Measurements from ENCODE around the gene PRRC2A.
"Not testable (repeated sequence)": the region's sequence is repeated elsewhere in the genome, so short reads cannot be mapped to it uniquely, and the experiment has no call there.

The PRRC2A gene

DNA sequence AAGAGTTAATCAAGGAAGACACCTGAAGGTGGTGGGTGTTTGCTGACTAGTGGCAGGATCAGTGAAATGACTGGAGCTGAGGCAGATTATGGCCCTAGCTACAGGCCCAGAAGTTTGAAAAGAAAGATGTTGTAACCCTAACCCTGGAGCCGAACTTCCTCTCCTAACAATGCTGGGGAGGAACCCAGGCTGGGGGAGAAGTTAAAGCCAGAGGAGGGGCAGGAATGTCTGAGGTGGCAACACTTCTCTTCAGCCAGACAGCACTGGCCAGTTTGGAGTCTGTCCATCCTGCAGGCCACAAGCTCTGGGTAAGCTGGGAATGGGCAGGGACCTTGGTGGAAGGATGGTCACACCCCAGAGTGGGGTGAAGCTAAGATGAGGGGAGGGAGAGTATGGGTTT lies 34.5 kb upstream of the PRRC2A start, which contains the start of gene LST1:
LST1 (plus strand) TSS at position 270 of the 400 bp plus-strand sequence. CDS start 1,023 bp downstream, outside the sequence.
- no peak for DNase-seq (ENCODE audit: low spot score)

DNA sequence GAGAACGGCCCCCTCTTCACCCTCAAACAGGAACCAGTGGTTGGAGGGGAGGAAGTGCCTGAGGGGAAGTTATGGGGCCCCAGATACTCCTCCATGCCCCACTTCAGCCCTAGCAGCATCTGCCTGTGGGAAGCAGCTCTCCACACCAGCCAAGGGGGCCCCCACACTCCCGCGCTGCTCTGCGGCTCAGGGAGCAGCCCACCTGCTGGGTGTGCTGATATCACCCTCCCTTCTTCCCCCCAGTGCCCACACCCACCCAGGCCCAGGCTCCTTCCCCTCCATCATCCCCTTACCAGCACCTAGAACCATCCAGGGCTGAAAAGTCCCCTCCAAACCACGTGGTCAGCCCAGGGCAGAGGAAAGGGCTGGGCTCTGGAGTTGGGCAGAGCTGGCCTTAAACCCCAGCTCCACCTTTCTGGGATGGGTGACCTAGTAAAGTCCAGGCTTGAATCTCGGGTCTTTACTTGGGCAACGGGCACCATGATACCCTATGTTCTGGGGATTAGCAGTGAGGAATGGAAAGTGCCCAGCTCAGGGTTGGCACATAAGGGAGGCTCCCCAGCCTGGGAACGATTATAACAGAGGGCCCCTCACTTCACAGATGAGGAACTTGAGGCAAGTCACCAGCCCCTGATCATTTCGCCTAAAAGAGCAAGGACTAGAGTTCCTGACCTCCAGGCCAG lies 33.8 kb upstream of the PRRC2A start:
- DNase-seq (ENCODE audit: low spot score): no peak

DNA sequence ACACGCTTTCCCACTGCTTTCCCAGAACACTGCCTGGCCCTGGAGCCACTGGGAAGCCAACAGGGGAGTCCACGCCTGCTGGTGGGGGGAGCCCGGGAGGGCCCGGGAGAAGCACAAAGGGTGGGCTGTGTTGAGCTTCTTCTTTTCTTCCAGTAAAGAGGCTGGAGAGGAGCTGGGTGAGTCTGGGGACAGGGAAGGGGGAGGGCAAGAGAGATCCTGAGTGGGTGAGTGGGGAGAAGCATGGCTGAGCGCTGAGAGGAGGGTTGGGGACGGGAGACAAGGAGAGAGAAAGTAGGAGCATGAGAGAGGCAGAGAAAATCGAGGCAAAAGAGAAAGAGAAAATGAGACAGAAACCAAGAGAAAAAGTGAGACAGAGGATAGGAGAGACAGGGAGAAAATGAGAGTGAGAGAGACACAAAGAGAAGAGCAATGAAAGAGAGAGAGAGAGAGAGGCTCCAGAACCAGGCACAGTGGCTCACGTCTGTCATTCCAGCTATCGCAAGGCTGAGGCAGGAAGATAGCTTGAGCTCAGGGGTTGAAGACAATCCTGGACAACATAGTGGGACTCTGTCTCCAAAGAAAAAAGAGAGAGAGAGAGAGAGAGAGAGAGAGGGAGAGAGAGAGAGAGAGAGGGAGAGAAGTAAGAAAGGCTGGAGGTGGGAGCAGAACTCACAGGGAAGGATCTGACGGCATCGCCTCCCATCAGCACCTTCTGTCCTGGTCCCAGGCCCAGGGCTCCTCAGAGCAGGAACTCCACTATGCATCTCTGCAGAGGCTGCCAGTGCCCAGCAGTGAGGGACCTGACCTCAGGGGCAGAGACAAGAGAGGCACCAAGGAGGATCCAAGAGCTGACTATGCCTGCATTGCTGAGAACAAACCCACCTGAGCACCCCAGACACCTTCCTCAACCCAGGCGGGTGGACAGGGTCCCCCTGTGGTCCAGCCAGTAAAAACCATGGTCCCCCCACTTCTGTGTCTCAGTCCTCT lies 32.4 kb upstream of the PRRC2A start:
- no peak for DNase-seq (ENCODE audit: low spot score)

GRCh38 chr6:31588871-31589650 lies 31.5 kb upstream of the PRRC2A start:
- DNase-seq (ENCODE audit: low spot score): no peak

GRCh38 chr6:31590691-31591090 lies 29.8 kb upstream of the PRRC2A start:
- DNase-seq (ENCODE audit: low spot score): not testable (repeated sequence)

GRCh38 chr6:31592396-31592771 lies 28.1 kb upstream of the PRRC2A start:
- no peak for DNase-seq (ENCODE audit: low spot score)

DNA sequence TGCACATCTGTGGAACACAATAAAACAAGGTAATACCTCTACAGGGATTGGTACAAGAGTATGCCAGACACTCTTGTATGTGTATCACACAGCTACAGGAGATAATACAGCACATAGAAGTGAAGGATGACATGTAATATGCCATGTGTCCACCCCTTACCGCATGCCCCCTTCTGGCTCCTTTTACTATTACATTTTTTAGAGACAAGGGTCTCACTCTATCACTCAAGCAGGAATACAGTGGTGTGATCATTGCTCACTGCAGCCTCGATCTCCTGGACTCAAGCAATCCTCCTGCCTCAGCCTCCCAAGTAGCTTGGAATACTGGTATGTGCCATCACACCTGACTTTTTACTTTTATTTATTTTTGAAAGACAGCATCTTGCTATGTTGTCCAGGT lies 23.5 kb upstream of the PRRC2A start:
- DNase-seq (ENCODE audit: low spot score): no peak

GRCh38 chr6:31607317-31607716 lies 13.2 kb upstream of the PRRC2A start:
- no peak for DNase-seq (ENCODE audit: low spot score)

DNA sequence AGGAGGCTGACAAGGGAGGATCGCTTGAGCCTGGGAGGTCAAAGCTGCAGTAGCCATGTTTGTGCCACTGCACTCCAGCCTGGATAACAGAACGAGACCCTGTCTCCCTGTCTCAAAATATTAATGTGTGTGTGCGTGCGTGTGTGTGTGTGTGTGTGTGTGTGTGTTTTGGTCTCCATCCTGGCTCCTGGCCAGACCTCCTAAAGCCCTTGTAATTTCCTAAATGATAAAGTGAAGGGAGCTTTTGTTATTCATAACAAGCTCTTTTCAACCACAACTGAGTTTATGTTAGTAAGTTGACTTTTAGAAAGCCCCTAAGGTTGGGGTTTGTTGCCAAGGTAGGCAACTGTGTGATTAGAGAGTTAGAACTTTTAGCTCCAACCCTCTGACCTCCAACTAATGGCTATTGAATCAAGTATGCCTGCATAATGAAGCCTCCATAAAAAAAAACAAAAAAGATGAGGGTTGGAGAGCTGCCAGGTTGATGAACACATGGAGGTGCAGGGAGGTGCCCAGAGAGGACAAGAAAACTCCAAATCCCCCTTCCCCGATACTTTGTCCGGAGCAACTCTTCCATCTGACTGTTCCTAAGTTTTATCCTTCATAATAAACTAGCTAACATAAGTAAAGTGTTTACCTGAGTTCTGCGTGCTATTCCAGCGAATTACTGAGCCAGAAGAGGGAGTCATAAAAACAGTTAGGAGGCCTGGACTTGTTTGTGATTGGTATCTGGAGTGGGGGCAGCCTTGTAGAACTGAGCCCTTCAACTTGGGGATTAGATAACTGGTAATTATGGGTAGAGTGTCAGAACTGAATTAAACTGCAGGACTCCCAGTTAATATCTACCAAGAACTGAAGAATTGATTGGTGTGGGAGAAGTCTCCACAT lies 10.8 kb upstream of the PRRC2A start:
- no peak for DNase-seq (ENCODE audit: low spot score)

DNA sequence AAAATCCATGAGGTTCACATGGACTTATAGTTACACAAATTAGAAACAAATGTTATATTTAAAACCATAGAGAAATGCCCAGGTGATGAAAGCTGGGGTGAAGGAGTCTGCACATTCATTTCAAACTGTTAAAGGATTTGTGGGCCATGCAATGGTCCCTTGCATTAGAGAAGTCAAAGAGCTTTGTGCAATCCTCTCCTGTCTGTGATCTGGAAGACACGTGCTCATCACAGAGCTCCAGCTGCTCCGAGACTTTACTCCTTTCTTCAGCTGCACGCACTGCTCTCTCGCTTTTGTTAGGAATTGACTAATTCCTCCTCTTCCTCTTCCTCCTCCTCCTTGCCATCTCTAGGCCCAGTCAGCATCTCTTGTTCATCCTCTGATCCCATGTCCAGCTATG lies 9.5 kb upstream of the PRRC2A start:
- DNase-seq (ENCODE audit: low spot score): no peak

GRCh38 chr6:31614075-31614619 lies 6.4 kb upstream of the PRRC2A start:
- DNase-seq (ENCODE audit: low spot score): no peak

DNA sequence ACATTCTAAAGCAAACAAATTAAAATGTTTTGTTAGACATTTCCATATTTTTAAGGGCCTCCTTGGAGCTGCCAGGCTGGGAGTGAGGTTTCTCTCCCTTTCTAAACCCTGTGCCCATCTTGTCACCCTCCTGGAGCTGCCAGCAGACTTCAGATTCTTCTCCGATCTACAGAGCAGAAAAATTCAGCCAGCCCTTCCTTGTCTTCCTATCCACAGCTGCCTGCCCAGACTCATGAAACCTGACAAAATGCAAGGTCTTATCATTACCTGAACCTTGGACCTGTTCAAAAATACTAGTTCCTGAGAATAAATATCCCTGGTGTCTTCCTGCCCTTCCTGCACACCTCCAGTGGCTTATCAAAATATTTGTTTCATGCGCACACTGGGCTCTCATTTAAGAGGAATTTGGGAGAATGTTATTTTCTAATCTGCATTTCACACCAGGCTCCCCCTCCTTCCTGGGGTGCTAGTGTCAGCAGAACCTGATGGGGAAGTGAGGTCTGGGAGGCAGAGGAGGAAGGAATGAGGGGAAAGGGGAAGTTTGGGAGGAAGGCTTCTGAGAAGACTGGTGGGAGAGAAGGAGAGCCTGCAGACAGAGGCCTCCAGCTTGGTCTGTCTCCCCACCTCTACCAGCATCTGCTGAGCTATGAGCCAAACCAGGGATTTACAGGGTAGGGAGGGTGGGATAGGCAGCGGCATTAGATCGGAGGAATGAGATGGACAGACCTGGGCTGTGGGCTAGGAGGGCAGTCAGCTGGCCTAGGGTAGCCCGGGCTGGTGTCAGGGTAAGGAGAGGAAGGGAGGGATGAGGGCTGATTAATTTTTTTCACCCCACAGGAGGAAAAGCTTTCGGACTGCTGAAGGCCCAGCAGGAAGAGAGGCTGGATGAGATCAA lies 5.6 kb upstream of the PRRC2A start, which contains the start of gene AIF1:
AIF1 (plus strand) TSS at position 551 of the 895 bp plus-strand sequence; CDS start at position 647, 96 bp downstream.
- no peak for DNase-seq (ENCODE audit: low spot score)

- no peak for DNase-seq (ENCODE audit: low spot score)
Measured at GRCh38 chr6:31615748-31616147, 4.8 kb upstream of the PRRC2A start.

DNA sequence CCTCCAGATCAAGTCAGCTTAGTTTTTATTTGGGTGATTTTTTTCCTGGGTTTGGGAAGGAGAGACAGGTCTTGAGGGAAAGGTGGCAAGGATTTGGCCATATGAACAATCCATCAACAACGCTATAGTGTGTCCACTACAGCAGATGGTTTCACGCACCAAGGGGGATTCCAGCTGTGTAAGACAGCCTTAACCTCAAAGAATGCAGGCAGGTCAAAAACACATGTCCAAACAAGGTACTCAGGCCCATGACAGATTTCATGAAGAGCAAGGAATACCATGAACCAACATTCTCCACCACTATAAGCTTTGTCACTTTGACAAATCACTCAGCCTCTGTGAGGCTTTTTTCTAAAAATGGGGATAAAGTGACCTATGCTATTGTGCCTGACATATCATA lies 3.5 kb upstream of the PRRC2A start:
- DNase-seq (ENCODE audit: low spot score): no peak

GRCh38 chr6:31619805-31620585 lies 520 bp upstream of the PRRC2A start:
- DNase-seq (ENCODE audit: low spot score): peak; percentile 98

DNA sequence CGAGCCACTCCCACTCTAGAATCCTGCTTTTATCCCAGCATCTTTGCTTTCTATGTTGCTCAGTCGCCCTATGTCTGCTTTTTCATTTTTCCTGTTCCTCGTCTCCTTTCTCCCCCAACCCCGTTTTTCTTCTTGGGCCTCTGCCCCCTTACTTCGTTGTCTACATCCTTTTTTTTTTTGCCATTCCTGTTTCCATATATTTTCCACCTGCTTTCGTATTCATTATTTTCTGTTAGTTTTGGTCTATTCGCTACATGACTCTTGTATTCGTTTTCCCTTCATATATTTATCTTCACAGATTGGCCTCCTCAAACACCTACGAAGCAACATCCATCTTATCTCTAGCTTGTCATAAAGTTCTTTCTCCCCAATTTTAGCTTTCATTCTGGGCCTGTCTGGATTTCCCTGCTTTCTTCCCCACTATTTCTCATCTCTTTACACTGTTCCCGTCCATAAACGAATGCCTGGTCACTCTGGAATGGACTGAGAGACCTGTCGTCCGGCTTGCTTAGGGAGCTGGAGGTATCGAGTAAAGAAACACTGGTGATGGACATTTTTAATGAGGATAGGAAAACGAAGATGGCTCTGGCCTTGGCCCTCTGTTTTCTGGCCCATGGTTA lies 915 bp downstream of the PRRC2A start:
- DNase-seq (ENCODE audit: low spot score): no peak

GRCh38 chr6:31621991-31622390 lies 1.5 kb downstream of the PRRC2A start:
- DNase-seq (ENCODE audit: low spot score): peak; percentile 29

DNA sequence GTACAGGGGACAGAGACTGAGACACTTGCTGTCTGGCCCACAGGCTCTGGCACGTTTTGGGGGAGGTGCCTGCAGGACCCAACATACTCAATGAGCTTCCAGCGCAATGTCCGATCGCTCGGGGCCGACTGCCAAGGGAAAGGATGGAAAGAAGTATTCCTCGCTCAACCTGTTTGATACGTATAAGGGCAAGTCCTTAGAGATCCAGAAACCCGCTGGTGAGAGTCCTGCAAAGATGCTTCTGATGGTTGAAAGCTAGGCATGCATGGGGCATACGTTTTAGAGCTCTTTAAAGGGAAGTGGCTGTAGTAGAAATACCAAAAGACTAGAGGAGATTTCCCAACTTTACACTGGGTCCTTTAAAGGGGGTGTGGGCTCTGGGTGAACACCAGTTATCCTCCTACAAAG lies 2.2 kb downstream of the PRRC2A start:
- no peak for DNase-seq (ENCODE audit: low spot score)

DNA sequence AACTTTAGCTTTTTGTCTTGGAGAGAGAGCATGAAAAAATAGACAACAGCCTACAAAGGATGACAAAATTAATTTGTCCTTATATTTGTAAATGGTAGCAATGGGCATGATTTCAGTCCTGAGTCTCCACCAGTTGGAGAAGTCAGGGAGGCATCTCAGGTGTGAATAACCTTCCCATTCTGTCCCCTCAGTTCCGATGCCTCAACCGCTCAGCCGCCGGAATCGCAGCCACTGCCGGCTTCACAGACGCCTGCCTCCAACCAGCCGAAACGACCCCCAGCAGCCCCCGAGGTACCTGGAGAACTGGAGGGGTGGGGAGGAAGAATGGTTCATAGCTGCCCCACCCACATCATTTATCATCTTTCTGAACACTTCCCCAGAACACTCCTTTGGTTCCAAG lies 3.6 kb downstream of the PRRC2A start:
- no peak for DNase-seq (ENCODE audit: low spot score)

Data from AG08396 (cell line).